HL-60 (cell line): Measurements from ENCODE around the gene CCDC6.

Source experiments
- CTCF ChIP-seq: IDR thresholded peaks from one replicate; pipeline ENCODE4 v1.5.1; 2011; ENCODE audit warnings: low read length, control low read depth, inconsistent platforms; ENCODE audit not compliant: insufficient read depth
- POLR2AphosphoS5 ChIP-seq: IDR thresholded peaks from 2 replicates; pipeline ENCODE4 v1.6.1; 2012; ENCODE audit warnings: low read depth
- REST ChIP-seq: IDR thresholded peaks from 2 replicates; pipeline ENCODE4 v1.6.1; 2012; ENCODE audit warnings: low read depth; ENCODE audit not compliant: insufficient replicate concordance
- SPI1 ChIP-seq: IDR thresholded peaks from 2 replicates; pipeline ENCODE4 v1.6.1; 2012; ENCODE audit warnings: low read depth, mild to moderate bottlenecking, borderline replicate concordance

GRCh38 chr10:59945991-59946390 is 39.6 kb upstream of the CCDC6 start:
- TF ChIP-seq CTCF: no peak
- TF ChIP-seq REST: no peak
- TF ChIP-seq SPI1: no peak
- TF ChIP-seq POLR2AphosphoS5: no peak
